Superior temporal gyrus (tissue), 1 donor: ENCODE measurements around the gene MFSD6L.

Experiments used
- DNase-seq: peaks from one replicate; pipeline ENCODE4 v3.0.0-alpha.2; 2016; ENCODE audit errors: extremely low spot score

The MFSD6L gene, protein sequence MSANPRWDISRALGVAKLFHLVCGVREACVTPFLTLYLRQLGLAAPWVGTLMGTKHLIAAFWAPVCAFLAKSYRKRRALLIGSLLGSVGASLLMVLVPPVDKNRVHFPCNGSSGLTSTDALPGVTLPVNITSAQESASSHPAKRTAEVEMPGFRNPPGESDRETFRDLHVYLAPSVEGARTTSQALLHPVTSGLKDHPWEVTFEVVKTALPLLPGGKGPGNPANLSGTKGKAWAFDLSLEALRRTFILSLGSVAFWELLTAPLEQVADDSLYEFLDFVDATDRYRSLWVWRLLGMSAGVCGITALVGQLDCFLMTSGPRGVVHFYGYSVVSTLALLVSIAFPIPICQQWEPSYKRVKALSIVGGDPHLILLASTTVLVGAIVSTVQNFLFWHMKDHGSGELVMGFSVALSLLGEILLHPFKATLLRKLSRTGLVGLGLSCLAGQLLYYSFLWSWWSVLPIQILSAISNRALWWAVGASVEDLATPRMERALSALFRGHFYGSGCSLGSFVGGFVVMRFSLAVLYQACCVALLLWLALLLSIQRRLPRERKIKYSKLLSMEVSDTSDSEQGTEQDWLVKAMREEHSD

GRCh38 chr17:8798846-8799569 lies at the start of gene MFSD6L:
Gene MFSD6L (minus strand): TSS chr17:8799365. CDS start chr17:8799120, 245 bp downstream.
- no peak for DNase-seq

- DNase-seq = no peak
Measured at GRCh38 chr17:8847891-8848290, 48.7 kb upstream of the MFSD6L start.

DNA sequence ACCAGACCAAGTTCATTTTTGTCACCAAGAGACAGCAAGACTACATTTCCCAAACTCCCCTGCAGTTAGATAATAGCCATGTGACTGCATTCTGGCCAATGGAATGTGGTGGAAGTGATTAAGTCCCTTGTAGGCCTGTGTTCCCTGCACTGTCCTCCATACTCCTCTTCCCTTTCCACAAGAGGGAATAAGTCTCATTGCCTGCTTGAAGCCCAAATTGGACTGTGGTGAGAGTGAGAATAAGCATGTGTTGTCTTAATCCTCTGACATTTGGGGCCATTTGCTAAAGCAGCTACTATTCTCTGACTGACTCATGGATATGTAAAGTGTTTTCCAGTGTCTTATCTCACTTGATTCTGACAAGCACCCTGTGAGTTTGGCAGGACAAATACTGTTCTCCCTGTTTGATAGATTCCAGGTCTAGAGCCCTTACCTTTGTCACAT lies 47.6 kb upstream of the MFSD6L start:
- DNase-seq = no peak

DNA sequence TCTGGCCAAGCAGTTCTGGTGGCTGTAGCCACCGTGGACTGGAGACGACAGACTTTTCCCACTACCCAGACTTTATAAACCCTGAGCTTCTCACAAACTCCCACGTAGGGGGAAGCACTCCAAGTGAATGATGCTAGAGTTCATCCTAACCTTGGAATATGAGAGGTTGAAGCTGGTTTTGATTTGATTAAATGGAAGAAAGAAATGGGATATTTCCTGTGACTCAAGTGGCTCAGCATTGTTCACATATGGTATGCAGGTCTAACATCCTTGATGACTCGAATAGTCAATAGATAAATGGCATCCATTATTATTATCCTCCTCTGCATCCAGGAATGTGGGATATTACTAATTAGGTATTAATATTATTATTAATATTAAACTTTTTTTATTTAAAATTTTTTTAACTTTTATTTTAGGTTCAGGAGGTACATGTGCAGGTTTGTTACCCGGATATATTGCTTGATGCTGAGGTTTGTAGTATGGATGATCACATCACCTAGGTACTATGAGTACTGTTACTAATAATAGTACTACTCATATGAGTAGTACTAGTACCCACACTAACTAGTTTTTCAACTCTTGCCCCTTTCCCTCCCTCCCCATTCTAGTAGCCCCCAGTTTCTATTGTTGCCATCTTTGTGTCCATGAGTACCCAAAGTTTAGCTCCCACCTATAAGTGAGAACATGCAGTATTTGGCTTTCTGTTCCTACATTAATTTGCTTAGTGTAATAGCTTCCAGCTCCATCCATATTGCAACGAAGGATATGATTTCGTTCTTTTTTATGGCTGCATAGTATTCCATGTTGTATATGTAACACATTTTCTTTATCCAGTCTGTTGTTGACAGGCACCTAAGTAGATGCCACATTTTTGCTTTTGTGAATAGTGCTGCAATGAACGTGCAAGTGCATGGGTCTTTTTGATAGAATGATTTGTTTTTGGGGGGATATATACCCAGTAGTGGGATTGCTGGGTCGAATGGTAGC lies 45.4 kb upstream of the MFSD6L start:
- DNase-seq = no peak

DNA sequence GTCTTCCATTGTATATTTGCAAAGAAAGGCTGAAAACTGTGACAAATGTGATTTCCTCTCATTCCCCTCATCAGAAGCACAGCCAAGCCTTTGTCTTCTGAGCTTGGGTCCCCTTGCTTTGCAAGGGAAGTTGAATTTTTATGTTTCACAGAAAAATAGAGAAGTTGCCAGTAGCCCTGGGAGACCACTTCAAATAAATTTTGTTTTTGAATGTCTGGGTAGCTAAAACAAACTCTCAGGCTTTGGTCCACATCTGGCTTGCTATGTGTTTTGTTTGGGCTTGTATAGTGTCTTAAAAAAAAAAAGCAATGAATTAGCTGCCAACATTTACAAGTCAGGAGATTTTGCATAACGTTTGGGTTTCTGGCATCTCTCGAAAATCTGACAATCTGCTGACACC lies 44.2 kb upstream of the MFSD6L start:
- no peak for DNase-seq

GRCh38 chr17:8841844-8842243 lies 42.7 kb upstream of the MFSD6L start:
- no peak for DNase-seq

DNA sequence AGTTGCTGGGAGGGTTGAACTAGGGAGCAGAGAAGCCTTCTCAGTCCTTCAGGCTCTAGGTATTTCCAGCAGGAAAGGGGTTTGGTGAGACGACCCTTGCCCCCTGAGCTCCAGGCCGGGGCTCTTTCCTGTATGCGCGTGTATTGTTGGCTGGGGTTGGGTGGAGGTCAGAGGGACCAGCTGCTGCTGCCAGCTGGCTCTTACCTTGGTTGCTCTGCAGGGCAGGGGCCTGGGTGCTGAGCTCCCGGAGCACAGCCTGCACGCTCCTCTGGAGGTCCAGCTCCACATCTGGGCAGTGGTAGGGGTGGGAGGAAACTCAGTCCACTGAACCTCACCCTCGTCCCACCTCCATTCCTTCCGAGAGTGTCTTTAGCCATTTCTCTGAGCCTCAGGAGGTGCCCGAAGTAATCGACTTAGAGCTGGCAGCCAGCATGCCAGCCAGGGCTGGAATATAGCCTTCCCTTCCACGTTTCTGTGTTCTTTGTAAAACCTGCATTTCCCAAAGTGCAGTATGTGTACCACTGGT lies 40.3 kb upstream of the MFSD6L start:
- DNase-seq = no peak

- no peak for DNase-seq
Measured at GRCh38 chr17:8838551-8839095, 39.5 kb upstream of the MFSD6L start.

DNA sequence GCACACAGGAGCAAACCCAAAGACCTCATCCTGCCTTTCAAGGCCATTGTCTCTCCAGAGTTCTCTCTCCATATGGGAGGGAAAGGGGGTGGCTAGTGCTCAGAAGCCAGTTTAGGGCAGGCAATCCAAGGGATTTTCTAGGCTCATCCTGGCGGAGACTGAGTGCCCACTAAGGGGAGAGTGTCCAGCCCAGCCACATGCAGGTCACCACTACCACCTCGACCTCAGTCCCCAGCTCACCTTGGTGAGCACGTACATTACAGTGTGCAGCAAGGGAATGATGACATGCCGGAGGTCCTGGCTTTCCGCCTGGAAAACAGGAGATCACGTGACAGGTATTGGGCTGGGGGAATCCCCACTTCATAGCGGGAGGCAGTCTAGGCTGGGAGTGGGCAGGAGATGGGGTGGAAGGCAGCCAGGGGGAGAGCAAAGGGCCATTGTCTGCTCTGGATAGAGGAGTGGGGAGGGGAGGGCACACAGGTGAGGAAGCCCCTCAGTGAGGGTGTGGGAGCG lies 38.5 kb upstream of the MFSD6L start:
- DNase-seq = no peak

GRCh38 chr17:8836821-8837562 lies 37.8 kb upstream of the MFSD6L start:
- DNase-seq = no peak

- DNase-seq = no peak
Measured at GRCh38 chr17:8835631-8836364, 36.6 kb upstream of the MFSD6L start.

DNA sequence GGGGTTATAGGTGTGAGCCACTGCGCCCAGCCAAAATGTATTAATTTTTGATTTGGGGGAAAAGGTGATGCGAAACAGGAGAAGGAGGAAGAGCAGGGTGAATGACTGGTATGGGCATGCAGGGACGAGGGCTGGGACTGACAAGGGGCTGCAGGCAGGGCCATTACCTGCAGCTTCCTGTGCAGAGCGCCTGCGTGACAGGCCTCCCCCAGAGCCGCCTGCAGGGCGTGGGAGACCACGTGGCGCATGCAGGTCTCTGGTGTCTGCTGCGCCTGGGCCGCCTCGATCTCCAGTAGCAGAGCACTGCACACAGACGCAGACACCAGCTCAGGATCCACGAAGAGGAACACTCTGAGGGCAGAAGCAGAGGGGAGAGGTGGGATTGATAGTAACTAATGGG lies 35.9 kb upstream of the MFSD6L start:
- DNase-seq = no peak

GRCh38 chr17:8832711-8833352 lies 33.7 kb upstream of the MFSD6L start:
- no peak for DNase-seq

GRCh38 chr17:8831234-8831849 lies 32.2 kb upstream of the MFSD6L start:
- DNase-seq = no peak

- DNase-seq = no peak
Measured at GRCh38 chr17:8830141-8830540, 31.0 kb upstream of the MFSD6L start.

DNA sequence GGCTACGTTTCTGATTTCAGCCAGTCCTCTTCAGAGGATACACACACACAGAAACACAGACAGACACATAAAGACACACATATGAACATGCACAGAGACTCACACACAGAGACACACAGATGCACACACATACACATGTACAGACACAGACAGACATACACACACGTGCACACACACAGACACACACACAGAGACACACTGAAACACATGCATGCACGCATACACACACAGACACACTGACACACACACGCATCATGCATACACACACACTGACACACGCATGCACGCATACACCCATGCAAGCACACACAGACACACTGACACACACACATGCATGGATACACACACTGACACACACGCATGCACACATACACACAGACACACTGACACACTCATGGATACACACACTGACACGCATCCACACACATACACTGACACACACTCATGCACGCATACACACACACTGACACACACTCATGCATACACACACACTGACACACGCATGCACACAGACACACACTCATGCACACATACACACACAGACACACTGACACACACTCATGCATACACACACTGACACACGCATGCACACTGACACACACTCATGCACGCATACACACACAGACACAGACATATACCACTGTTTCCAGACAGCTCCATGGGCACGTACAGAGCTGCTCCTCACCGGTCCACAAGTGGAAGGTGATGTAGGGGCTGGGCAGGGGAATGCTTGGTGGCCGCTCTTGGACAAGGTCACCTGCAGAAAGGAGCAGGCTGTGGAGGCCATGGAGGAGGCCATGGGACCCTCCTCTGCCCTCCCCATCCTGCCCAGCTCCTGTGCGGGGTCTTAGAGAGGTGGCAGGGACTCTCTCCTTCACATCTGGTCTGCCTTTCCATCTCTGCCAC lies 30.1 kb upstream of the MFSD6L start:
- DNase-seq = no peak

DNA sequence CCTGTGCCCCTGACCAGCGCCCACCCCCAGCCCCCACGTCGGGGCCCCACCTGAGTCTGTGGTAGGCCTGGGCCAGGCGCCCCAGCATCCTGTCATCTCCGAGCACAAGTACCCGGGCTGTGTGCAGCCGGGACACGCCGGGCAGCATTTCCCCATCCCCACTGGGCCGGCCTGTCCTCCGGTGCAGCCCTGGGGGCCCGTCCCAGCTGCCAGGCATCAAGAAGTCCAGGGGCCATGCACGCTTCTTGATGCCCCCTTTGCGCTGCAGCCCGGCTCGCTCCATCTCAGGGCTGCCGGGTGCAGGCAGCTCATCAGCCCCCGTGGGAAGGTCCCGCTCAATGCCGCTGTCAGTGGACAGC lies 29.3 kb upstream of the MFSD6L start:
- DNase-seq = no peak
